ENCODE results near the gene NOS1AP. TPM values are rescaled to one million over a fixed set of nuclear protein-coding genes. Genes with fewer than 3 reads are reported as not detected.
"Not testable (repeated sequence)": the region's sequence is repeated elsewhere in the genome, so short reads cannot be mapped to it uniquely, and the experiment has no call there.

Gene NOS1AP
- total RNA-seq, 1 donor from 2014 or later: not detected

GRCh38 chr1:162323023-162323422 lies 253.5 kb downstream of the NOS1AP start:
- intact Hi-C loops (cut with micrococcal nuclease): no loop called here

GRCh38 chr1:162324396-162324795 lies 254.9 kb downstream of the NOS1AP start:
- intact Hi-C loops (cut with micrococcal nuclease): no loop called here

- intact Hi-C loops (cut with micrococcal nuclease): no loop called here
Measured at GRCh38 chr1:162326559-162326958, 257.1 kb downstream of the NOS1AP start.

GRCh38 chr1:162327144-162327787 lies 257.8 kb downstream of the NOS1AP start:
- intact Hi-C loops (cut with micrococcal nuclease): no loop called here

GRCh38 chr1:162327788-162328165 lies 258.3 kb downstream of the NOS1AP start:
- intact Hi-C loops (cut with micrococcal nuclease): no loop called here

GRCh38 chr1:162328512-162328911 lies 259.0 kb downstream of the NOS1AP start:
- intact Hi-C loops (cut with micrococcal nuclease): no loop called here

GRCh38 chr1:162329826-162330225 lies 260.3 kb downstream of the NOS1AP start:
- intact Hi-C loops (cut with micrococcal nuclease): no loop called here

GRCh38 chr1:162333991-162334390 lies 264.5 kb downstream of the NOS1AP start:
- intact Hi-C loops (cut with micrococcal nuclease): no loop called here

- intact Hi-C loops (cut with micrococcal nuclease): no loop called here
Measured at GRCh38 chr1:162335126-162335525, 265.6 kb downstream of the NOS1AP start.

- intact Hi-C loops (cut with micrococcal nuclease): no loop called here
Measured at GRCh38 chr1:162336621-162337285, 267.3 kb downstream of the NOS1AP start.

GRCh38 chr1:162342452-162342983 lies 273.0 kb downstream of the NOS1AP start:
- intact Hi-C loops (cut with micrococcal nuclease): no loop called here

GRCh38 chr1:162343470-162343869 lies 274.0 kb downstream of the NOS1AP start:
- intact Hi-C loops (cut with micrococcal nuclease): no loop called here

GRCh38 chr1:162347281-162347680 lies 277.8 kb downstream of the NOS1AP start:
- intact Hi-C loops (cut with micrococcal nuclease): no loop called here

GRCh38 chr1:162349635-162350330 lies 280.3 kb downstream of the NOS1AP start:
- intact Hi-C loops (cut with micrococcal nuclease): no loop called here

GRCh38 chr1:162351246-162351842 lies 281.9 kb downstream of the NOS1AP start:
- intact Hi-C loops (cut with micrococcal nuclease): no loop called here

- intact Hi-C loops (cut with micrococcal nuclease): not testable (repeated sequence)
Measured at GRCh38 chr1:162351874-162352273, 282.4 kb downstream of the NOS1AP start.

GRCh38 chr1:162353078-162353477 lies 283.6 kb downstream of the NOS1AP start:
- intact Hi-C loops (cut with micrococcal nuclease): no loop called here

- intact Hi-C loops (cut with micrococcal nuclease): no loop called here
Measured at GRCh38 chr1:162353702-162354101, 284.2 kb downstream of the NOS1AP start.

- intact Hi-C loops (cut with micrococcal nuclease): no loop called here
Measured at GRCh38 chr1:162357681-162358266, 288.3 kb downstream of the NOS1AP start.

- intact Hi-C loops (cut with micrococcal nuclease): no loop called here
Measured at GRCh38 chr1:162358928-162359327, 289.4 kb downstream of the NOS1AP start.

- intact Hi-C loops (cut with micrococcal nuclease): no loop called here
Measured at GRCh38 chr1:162359523-162360236, 290.2 kb downstream of the NOS1AP start.

Measured in T-helper 2 cell treated with Interferon-gamma antibody and Interleukin-4, amounts not matched to agents 100 ng/mL and 5 ng/mL, for 36 hours (primary cell).